Fibroblast of gingiva (primary cell): Measurements from ENCODE around the gene CPSF6.
"Not testable (repeated sequence)": the region's sequence is repeated elsewhere in the genome, so short reads cannot be mapped to it uniquely, and the experiment has no call there.

ENCODE experiments used
- DNase-seq: peaks from one replicate; pipeline ENCODE4 v3.0.0-alpha.2; 2011; ENCODE audit warnings: low read depth

The CPSF6 gene

GRCh38 chr12:69239352-69239921 lies at the start of gene CPSF6:
TSS of gene CPSF6 (plus strand) at chr12:69239569. CDS start at chr12:69239647, 78 bp downstream.
- peak; percentile 94 for DNase-seq

- DNase-seq = no peak
Observed at GRCh38 chr12:69196302-69197288, 42.8 kb upstream of the CPSF6 start.

- DNase-seq = not testable (repeated sequence)
Observed at GRCh38 chr12:69199976-69200375, 39.4 kb upstream of the CPSF6 start.

- no peak for DNase-seq
Observed at GRCh38 chr12:69204191-69204590, 35.2 kb upstream of the CPSF6 start.

GRCh38 chr12:69210661-69211060 lies 28.7 kb upstream of the CPSF6 start:
- no peak for DNase-seq

- DNase-seq = no peak
Observed at GRCh38 chr12:69211160-69211559, 28.2 kb upstream of the CPSF6 start.

- DNase-seq = no peak
Observed at GRCh38 chr12:69214169-69214568, 25.2 kb upstream of the CPSF6 start.

- no peak for DNase-seq
Observed at GRCh38 chr12:69225251-69225910, 14.0 kb upstream of the CPSF6 start.

- DNase-seq = no peak
Observed at GRCh38 chr12:69231479-69231878, 7.9 kb upstream of the CPSF6 start.

- no peak for DNase-seq
Observed at GRCh38 chr12:69238589-69239351, 599 bp upstream of the CPSF6 start.

GRCh38 chr12:69239922-69240630 lies 707 bp downstream of the CPSF6 start:
- DNase-seq = peak; percentile 18

- DNase-seq = no peak
Observed at GRCh38 chr12:69240631-69240995, 1.2 kb downstream of the CPSF6 start.

GRCh38 chr12:69241438-69242092 lies 2.2 kb downstream of the CPSF6 start:
- DNase-seq = no peak

GRCh38 chr12:69243099-69244084 lies 4.0 kb downstream of the CPSF6 start:
- no peak for DNase-seq

GRCh38 chr12:69247268-69248018 lies 8.1 kb downstream of the CPSF6 start:
- DNase-seq = no peak

GRCh38 chr12:69252033-69252432 lies 12.7 kb downstream of the CPSF6 start:
- peak; percentile 53 for DNase-seq

GRCh38 chr12:69254046-69254445 lies 14.7 kb downstream of the CPSF6 start:
- peak; percentile 40 for DNase-seq

- DNase-seq = no peak
Observed at GRCh38 chr12:69254862-69255261, 15.5 kb downstream of the CPSF6 start.

GRCh38 chr12:69258655-69259054 lies 19.3 kb downstream of the CPSF6 start:
- no peak for DNase-seq
